SK-N-SH (cell line): ENCODE results near the gene CIDEB. TPM values are rescaled to one million over a fixed set of nuclear protein-coding genes. Genes with fewer than 3 reads are reported as not detected.

Source experiments
- CTCF ChIA-PET: fragments of 300-600, 350-600 bp; formaldehyde crosslinking; extraction: SDS; loops from one replicate; lab custom pipeline; 2021; lab: Yijun Ruan, JAX
- POLR2A ChIA-PET: fragments of 350-600 bp; sonication (Branson Sonifier 250); formaldehyde crosslinking; extraction: SDS; loops from one replicate; lab custom pipeline; 2020; ENCODE audit warnings: antibody characterized with exemption, inconsistent platforms; lab: Yijun Ruan, JAX
- DNase-seq: peaks from one replicate; pipeline ENCODE4 v3.0.0; 2012
- H2AFZ ChIP-seq: fragments of 200-600 bp; sonication (generic); 2 replicates; pipeline ENCODE4 v1.8.1; 2016; ENCODE audit warnings: antibody characterized with exemption, mild to moderate bottlenecking, low read depth
- H3F3A ChIP-seq: fragments of 200-600 bp; sonication (generic); replicated peaks from 2 replicates; pipeline ENCODE3; 2016; ENCODE audit warnings: antibody characterized with exemption, mild to moderate bottlenecking; ENCODE audit not compliant: insufficient read depth
- H3K27ac ChIP-seq, 2 experiments: fragments of 200-500 bp in 1 of 2; fragments of 200-600 bp in 1 of 2; sonication (Bioruptor generic) in 1 of 2; sonication (generic), shearing (Covaris generic) in 1 of 2; 2 replicates each; pipeline versions ENCODE4 v1.5.1 to v1.6.1; 2014 to 2016; ENCODE audit warnings: low read depth in 2 of 2, inconsistent platforms in 1 of 2, low read length in 1 of 2, mild to moderate bottlenecking in 1 of 2, mixed read lengths in 1 of 2
- H3K27me3 ChIP-seq: fragments of 200-600 bp; sonication (generic), shearing (Covaris generic); 2 replicates; pipeline ENCODE4 v1.6.1; 2016; ENCODE audit warnings: mixed run types; ENCODE audit not compliant: insufficient read depth
- H3K36me3 ChIP-seq, 2 experiments: fragments of 200-500 bp in 1 of 2; fragments of 200-600 bp in 1 of 2; sonication (Bioruptor generic) in 1 of 2; sonication (generic) in 1 of 2; replicated peaks in 1 of 2; 2 replicates each; pipeline versions ENCODE3 to v1.5.1; 2014 to 2016; ENCODE audit warnings: low read length in 1 of 2, mild to moderate bottlenecking in 1 of 2; ENCODE audit not compliant: insufficient read depth in 2 of 2, control insufficient read depth in 1 of 2
- H3K4me1 ChIP-seq, 2 experiments: fragments of 200-500 bp in 1 of 2; fragments of 200-600 bp in 1 of 2; sonication (Bioruptor generic) in 1 of 2; sonication (generic), shearing (Covaris generic) in 1 of 2; 2 replicates each; pipeline versions ENCODE4 v1.5.1 to v1.6.1; 2014 to 2016; ENCODE audit warnings: low read depth in 1 of 2, low read length in 1 of 2, mixed run types in 1 of 2; ENCODE audit not compliant: insufficient read depth in 2 of 2, control insufficient read depth in 1 of 2
- H3K4me2 ChIP-seq: fragments of 200-600 bp; sonication (generic), shearing (Covaris generic); 2 replicates; pipeline ENCODE4 v1.6.1; 2017; ENCODE audit warnings: mixed run types
- H3K4me3 ChIP-seq, 2 experiments: fragments of 200-500 bp in 1 of 2; fragments of 200-600 bp in 1 of 2; sonication (Bioruptor generic) in 1 of 2; sonication (generic), shearing (Covaris generic) in 1 of 2; 2 replicates each; pipeline versions ENCODE4 v1.5.1 to v1.8.1; 2014 to 2016; ENCODE audit warnings: low read depth in 2 of 2, inconsistent platforms in 1 of 2, low read length in 1 of 2, mild to moderate bottlenecking in 1 of 2, mixed read lengths in 1 of 2, moderate library complexity in 1 of 2
- H3K79me2 ChIP-seq: fragments of 200-600 bp; sonication (generic); 2 replicates; pipeline ENCODE4 v1.8.1; 2017; ENCODE audit warnings: mild to moderate bottlenecking; ENCODE audit not compliant: insufficient read depth
- H3K9ac ChIP-seq: fragments of 200-600 bp; sonication (generic); 2 replicates; pipeline ENCODE4 v1.6.1; 2017; ENCODE audit warnings: mixed run types
- H3K9me2 ChIP-seq: fragments of 200-600 bp; sonication (generic); 2 replicates; pipeline ENCODE4 v1.6.1; 2017; ENCODE audit warnings: mixed run types
- H3K9me3 ChIP-seq: fragments of 200-600 bp; sonication (generic); 2 replicates; pipeline ENCODE4 v1.6.1; 2017; ENCODE audit warnings: mixed run types, mild to moderate bottlenecking, moderate library complexity
- H4K20me1 ChIP-seq: fragments of 200-600 bp; sonication (generic); 2 replicates; pipeline ENCODE4 v1.6.1; 2017; ENCODE audit warnings: mild to moderate bottlenecking, mixed run types; ENCODE audit not compliant: insufficient read depth
- EP300 ChIP-seq, 2 experiments: IDR thresholded peaks; 2 replicates each; pipeline versions ENCODE4 v1.4.0 to v1.6.1; 2012; ENCODE audit warnings: borderline replicate concordance in 1 of 2, low read depth in 1 of 2, low read length in 1 of 2
- EZH2phosphoT487 ChIP-seq: fragments of 200-600 bp; sonication (generic); IDR thresholded peaks from 2 replicates; pipeline ENCODE4 v1.6.1; 2017; ENCODE audit warnings: low read depth, mixed run types, mild to moderate bottlenecking, antibody characterized with exemption, moderate library complexity, borderline replicate concordance
- MXI1 ChIP-seq: IDR thresholded peaks from 2 replicates; pipeline ENCODE4 v1.6.1; 2012; ENCODE audit warnings: mild to moderate bottlenecking, low read depth, low read length, improper control_type of control experiment
- POLR2AphosphoS5 ChIP-seq: IDR thresholded peaks from 2 replicates; pipeline ENCODE4 v1.6.1; 2012; ENCODE audit warnings: low read depth, low read length
- SMC3 ChIP-seq: IDR thresholded peaks from 2 replicates; pipeline ENCODE4 v1.6.1; 2012; ENCODE audit warnings: low read depth, low read length, improper control_type of control experiment
- TAF1 ChIP-seq: IDR thresholded peaks from 2 replicates; pipeline ENCODE4 v1.6.1; 2012; ENCODE audit warnings: low read depth, mild to moderate bottlenecking, low read length, moderate library complexity, borderline replicate concordance
- YY1 ChIP-seq: IDR thresholded peaks from 2 replicates; pipeline ENCODE4 v1.4.0; 2012; ENCODE audit warnings: low read depth, mild to moderate bottlenecking
- WGBS: methylation state at CpG from one replicate; pipeline ENCODE4 v1.1.6; 2017; ENCODE audit warnings: low lambda C conversion rate; 5-methylcytosine and 5-hydroxymethylcytosine counted together
- polyA plus RNA-seq, 3 experiments: library from polyadenylated mRNA; depleted of rRNA; stranded (reverse); fragments of >200 nt; gene quantifications; 2 replicates each; pipeline ENCODE4 v1.2.3, GENCODE V29; 2012
- TF ChIP-seq, protein P1 (sequence below): IDR thresholded peaks from 2 replicates; pipeline ENCODE4 v1.4.0; 2012; ENCODE audit warnings: low read depth
- TF ChIP-seq, protein P2 (sequence below): IDR thresholded peaks from 2 replicates; pipeline ENCODE4; 2012
- TF ChIP-seq, protein P3 (sequence below): IDR thresholded peaks from 2 replicates; pipeline ENCODE4 v1.4.0; 2012; ENCODE audit warnings: low read depth, borderline replicate concordance
- TF ChIP-seq, protein P4 (sequence below): fragments of 200-600 bp; sonication (generic); IDR thresholded peaks from 2 replicates; pipeline ENCODE4 v1.6.1; 2017; ENCODE audit warnings: antibody characterized with exemption, mild to moderate bottlenecking, moderate library complexity
- TF ChIP-seq, protein P5 (sequence below): fragments of 150-350 bp; IDR thresholded peaks from 2 replicates; pipeline ENCODE4 v1.6.1; 2017; ENCODE audit warnings: antibody characterized with exemption, low read length, low read depth, borderline replicate concordance
- TF ChIP-seq, protein P6 (sequence below): IDR thresholded peaks from 2 replicates; pipeline ENCODE4 v1.4.0; 2012; ENCODE audit warnings: low read depth, borderline replicate concordance

The CIDEB gene
- polyA plus RNA-seq, 1 of the 3 experiments (the other 2 are of a cell fraction): 0.05 TPM

DNA sequence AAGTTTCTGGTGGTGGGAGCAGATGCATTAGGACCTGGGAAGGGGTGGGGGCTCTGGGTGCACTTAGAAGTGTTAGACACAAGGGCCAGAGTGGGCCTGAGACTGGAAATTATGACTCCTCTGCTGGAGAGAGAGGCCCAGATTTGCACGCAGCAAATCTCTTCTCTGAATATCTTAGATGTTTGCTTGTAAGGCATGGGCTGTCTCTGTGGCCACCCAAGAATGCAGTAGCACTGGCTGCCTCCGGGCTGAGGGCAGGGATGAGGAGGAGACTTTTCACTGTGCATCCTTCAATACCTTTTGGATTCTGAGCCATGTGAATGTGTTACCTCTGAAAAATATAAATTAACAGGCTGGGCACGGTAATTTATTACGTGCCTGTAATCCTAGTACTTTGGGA is 22.4 kb downstream of the CIDEB start:
- TF ChIP-seq, protein P1, sequence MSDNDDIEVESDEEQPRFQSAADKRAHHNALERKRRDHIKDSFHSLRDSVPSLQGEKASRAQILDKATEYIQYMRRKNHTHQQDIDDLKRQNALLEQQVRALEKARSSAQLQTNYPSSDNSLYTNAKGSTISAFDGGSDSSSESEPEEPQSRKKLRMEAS: no peak
- no peak for TF ChIP-seq TAF1
- no peak for TF ChIP-seq POLR2AphosphoS5
- no peak for TF ChIP-seq YY1
- TF ChIP-seq, protein P2, sequence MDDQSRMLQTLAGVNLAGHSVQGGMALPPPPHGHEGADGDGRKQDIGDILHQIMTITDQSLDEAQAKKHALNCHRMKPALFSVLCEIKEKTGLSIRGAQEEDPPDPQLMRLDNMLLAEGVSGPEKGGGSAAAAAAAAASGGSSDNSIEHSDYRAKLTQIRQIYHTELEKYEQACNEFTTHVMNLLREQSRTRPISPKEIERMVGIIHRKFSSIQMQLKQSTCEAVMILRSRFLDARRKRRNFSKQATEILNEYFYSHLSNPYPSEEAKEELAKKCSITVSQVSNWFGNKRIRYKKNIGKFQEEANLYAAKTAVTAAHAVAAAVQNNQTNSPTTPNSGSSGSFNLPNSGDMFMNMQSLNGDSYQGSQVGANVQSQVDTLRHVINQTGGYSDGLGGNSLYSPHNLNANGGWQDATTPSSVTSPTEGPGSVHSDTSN: no peak
- TF ChIP-seq EZH2phosphoT487: no peak
- TF ChIP-seq SMC3: no peak
- TF ChIP-seq, protein P3, sequence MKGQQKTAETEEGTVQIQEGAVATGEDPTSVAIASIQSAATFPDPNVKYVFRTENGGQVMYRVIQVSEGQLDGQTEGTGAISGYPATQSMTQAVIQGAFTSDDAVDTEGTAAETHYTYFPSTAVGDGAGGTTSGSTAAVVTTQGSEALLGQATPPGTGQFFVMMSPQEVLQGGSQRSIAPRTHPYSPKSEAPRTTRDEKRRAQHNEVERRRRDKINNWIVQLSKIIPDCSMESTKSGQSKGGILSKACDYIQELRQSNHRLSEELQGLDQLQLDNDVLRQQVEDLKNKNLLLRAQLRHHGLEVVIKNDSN: no peak
- TF ChIP-seq, protein P4, sequence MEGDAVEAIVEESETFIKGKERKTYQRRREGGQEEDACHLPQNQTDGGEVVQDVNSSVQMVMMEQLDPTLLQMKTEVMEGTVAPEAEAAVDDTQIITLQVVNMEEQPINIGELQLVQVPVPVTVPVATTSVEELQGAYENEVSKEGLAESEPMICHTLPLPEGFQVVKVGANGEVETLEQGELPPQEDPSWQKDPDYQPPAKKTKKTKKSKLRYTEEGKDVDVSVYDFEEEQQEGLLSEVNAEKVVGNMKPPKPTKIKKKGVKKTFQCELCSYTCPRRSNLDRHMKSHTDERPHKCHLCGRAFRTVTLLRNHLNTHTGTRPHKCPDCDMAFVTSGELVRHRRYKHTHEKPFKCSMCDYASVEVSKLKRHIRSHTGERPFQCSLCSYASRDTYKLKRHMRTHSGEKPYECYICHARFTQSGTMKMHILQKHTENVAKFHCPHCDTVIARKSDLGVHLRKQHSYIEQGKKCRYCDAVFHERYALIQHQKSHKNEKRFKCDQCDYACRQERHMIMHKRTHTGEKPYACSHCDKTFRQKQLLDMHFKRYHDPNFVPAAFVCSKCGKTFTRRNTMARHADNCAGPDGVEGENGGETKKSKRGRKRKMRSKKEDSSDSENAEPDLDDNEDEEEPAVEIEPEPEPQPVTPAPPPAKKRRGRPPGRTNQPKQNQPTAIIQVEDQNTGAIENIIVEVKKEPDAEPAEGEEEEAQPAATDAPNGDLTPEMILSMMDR: no peak
- TF ChIP-seq, protein P5, sequence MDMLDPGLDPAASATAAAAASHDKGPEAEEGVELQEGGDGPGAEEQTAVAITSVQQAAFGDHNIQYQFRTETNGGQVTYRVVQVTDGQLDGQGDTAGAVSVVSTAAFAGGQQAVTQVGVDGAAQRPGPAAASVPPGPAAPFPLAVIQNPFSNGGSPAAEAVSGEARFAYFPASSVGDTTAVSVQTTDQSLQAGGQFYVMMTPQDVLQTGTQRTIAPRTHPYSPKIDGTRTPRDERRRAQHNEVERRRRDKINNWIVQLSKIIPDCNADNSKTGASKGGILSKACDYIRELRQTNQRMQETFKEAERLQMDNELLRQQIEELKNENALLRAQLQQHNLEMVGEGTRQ: no peak
- no peak for TF ChIP-seq EP300 (IDR thresholded peaks at IDR 0.05; ENCODE audit: borderline replicate concordance in 1 of 2, low read depth in 1 of 2, low read length in 1 of 2)
- TF ChIP-seq, protein P6, sequence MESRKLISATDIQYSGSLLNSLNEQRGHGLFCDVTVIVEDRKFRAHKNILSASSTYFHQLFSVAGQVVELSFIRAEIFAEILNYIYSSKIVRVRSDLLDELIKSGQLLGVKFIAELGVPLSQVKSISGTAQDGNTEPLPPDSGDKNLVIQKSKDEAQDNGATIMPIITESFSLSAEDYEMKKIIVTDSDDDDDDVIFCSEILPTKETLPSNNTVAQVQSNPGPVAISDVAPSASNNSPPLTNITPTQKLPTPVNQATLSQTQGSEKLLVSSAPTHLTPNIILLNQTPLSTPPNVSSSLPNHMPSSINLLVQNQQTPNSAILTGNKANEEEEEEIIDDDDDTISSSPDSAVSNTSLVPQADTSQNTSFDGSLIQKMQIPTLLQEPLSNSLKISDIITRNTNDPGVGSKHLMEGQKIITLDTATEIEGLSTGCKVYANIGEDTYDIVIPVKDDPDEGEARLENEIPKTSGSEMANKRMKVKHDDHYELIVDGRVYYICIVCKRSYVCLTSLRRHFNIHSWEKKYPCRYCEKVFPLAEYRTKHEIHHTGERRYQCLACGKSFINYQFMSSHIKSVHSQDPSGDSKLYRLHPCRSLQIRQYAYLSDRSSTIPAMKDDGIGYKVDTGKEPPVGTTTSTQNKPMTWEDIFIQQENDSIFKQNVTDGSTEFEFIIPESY: no peak
- TF ChIP-seq MXI1: no peak
- ChIA-PET POLR2A (no interaction called here), CTCF (interaction anchor here (2.3 to 8.9 kb wide), 3 partner anchors 12 to 43 kb away, joined by 6 to 87 read pairs (median 48); partner anchors contain the start of genes CIDEB, DHRS1, NOP9 and TINF2)
- Histone ChIP-seq H3K9me3 (no peaks in the 10 kb centered on the region), H3K27me3 (no peaks in the 10 kb centered on the region), H2AFZ (no peak overlapping the region), H3K9ac (no peak overlapping the region), H3K27ac (no peak overlapping the region), H3K4me1 (no peaks in the 10 kb centered on the region), H3K9me2 (no peaks in the 10 kb centered on the region), H4K20me1 (no peaks in the 10 kb centered on the region), H3K4me2 (no peak overlapping the region), H3K79me2 (no peaks in the 10 kb centered on the region), H3F3A (no peaks in the 10 kb centered on the region), H3K4me3 (no peak overlapping the region), H3K36me3 (peaks cover 0 to 9% of the 10 kb centered on the region in 2 experiments)
- DNase-seq: no peak
- WGBS: 75% methylated on average over 4 of the region's 4 CpGs
